Upper lobe of left lung (tissue), 4 donors: ENCODE data around the gene BMAL1.

Experiments used
- CTCF ChIP-seq, 6 experiments: fragments of 450-650 bp in 4 of 6; fragments of 200-600 bp in 2 of 6; sonication (generic) in 2 of 6; IDR thresholded peaks; one replicate each; pipeline ENCODE4 v1.5.1; 2016 to 2019; ENCODE audit warnings: antibody characterized with exemption in 6 of 6
- EP300 ChIP-seq, 4 donors: sonication (generic); formaldehyde crosslinking; IDR thresholded peaks; one replicate each; pipeline ENCODE4 v1.5.1; 2017; ENCODE audit warnings: antibody characterized with exemption in 4 of 4, control low read depth in 2 of 4
- POLR2A ChIP-seq, 4 donors: fragments of 450-650 bp; IDR thresholded peaks; one replicate each; pipeline ENCODE4 v1.5.1; 2016 to 2017; ENCODE audit warnings: antibody characterized with exemption in 4 of 4, mild to moderate bottlenecking in 2 of 4
- POLR2AphosphoS5 ChIP-seq, 2 donors: sonication (generic); formaldehyde crosslinking; IDR thresholded peaks; one replicate each; pipeline ENCODE4 v1.5.1; 2017; ENCODE audit warnings: antibody characterized with exemption in 2 of 2

DNA sequence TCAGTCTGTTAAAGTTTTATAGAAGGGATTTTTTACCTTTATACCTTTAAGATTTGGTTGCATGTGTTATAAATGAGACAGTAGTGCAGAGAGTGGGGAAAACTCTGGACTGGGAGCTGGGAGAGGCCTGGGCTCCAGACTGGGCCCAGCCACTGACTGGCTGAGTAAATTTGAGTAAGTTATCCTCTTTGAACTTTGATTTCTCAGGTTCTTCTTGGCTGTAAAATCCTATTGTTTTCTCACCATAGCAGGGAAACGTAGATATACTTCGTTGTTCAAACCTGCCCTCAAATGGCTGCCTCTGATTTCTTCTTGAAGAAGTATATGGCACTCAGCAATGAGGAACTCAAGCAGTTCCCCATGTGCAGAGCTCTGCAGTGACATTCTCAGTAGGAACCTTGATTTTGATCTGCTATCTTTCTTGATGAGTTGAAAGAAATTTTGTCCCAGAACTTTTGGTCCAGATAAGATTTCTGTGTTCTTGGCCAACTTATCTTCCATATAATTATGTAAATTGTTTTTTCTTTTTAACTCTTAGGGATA lies 8.8 kb downstream of the BMAL1 start:
- no peak for TF ChIP-seq CTCF (IDR thresholded peaks at IDR 0.05)
- TF ChIP-seq EP300 (IDR thresholded peaks at IDR 0.05), result no peak
- no peak for TF ChIP-seq POLR2AphosphoS5 (IDR thresholded peaks at IDR 0.05)
- TF ChIP-seq POLR2A (IDR thresholded peaks at IDR 0.05), result no peak
